Lower leg skin (tissue), 3 donors: ENCODE data around the gene TIMM23.

Source experiments
- CTCF ChIP-seq, 3 donors: fragments of 450-650 bp; IDR thresholded peaks; one replicate each; pipeline ENCODE4 v1.5.1; 2016; ENCODE audit warnings: antibody characterized with exemption in 3 of 3, mild to moderate bottlenecking in 3 of 3, moderate library complexity in 2 of 3
- POLR2A ChIP-seq, 2 donors: fragments of 450-650 bp; IDR thresholded peaks; one replicate each; pipeline ENCODE4 v1.6.1; 2016 to 2017; ENCODE audit warnings: antibody characterized with exemption in 2 of 2, mild to moderate bottlenecking in 1 of 2, moderate library complexity in 1 of 2

GRCh38 chr10:46012746-46013145, 40.5 kb downstream of the TIMM23 start:
- TF ChIP-seq CTCF (IDR thresholded peaks at IDR 0.05) (no peak), POLR2A (IDR thresholded peaks at IDR 0.05) (no peak)
